ENCODE results near the gene SEPTIN10. TPM values are rescaled to one million over a fixed set of nuclear protein-coding genes. Genes with fewer than 3 reads are reported as not detected.
"Not testable (repeated sequence)": the region's sequence is repeated elsewhere in the genome, so short reads cannot be mapped to it uniquely, and the experiment has no call there.

Gene SEPTIN10
- total and polyA plus RNA-seq, 4 donors = 30.2 to 117 (median 48.3) TPM

DNA sequence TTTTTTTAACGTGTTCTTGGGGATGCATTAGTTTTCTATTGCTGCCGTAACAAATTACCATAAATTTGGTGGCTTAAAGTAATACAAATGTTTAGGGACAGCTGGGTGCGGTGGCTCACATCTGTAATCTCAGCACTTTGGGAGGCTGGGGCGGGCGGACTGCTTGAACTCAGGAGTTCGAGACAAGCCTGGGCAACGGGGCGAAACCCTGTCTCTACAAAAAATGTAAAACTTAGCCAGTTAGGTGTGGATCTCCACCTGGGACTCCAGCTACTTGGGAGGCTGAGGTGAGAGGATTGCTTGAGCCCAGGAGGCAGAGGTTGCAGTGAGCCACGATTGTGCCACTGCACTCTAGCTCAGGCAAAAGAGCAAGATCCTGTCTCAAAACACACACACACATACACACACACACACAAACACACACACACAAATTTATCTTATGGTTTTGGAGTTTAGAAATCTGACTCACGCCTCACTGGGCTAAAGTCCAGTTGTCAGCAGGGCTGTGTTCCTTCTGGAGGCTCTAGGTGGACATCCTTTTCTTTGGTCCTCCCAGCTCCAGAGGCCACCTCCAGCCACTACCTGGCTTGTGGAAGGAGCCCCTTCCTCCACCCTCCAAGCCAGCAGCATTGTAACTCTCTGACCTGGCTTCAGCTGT, 76.1 kb downstream of the SEPTIN10 start:
- H3K9me3 ChIP-seq (ENCODE audit: control insufficient read depth in 4 of 4, insufficient read depth in 3 of 4, low read length in 3 of 4) = no peaks in the 10 kb centered on the region

DNA sequence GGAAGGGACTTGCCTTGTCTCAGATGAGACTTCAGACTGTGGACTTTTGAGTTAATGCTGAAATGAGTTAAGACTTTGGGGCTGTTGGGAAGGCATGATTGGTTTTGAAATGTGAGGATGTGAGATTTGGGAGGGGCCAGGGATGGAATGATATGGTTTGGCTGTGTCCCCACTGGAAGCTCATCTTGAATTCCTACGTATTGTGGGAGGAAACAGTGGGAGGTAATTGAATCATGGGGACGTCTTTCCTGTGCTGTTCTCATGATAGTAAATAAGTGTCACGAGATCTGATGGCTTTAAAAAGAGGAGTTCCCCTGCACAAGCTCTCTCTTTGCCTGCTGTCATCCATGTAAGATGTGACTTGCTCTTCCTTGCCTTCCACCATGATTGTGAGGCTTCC, 77.2 kb downstream of the SEPTIN10 start:
- H3K27me3 ChIP-seq (ENCODE audit: control insufficient read depth in 3 of 3, insufficient read depth in 3 of 3, low read length in 2 of 3); H3K9ac ChIP-seq (ENCODE audit: insufficient read depth in 1 of 2, low read length in 2 of 2); H3K27ac ChIP-seq (ENCODE audit: low read depth in 1 of 2, low read length in 1 of 2); H3K9me3 ChIP-seq (ENCODE audit: control insufficient read depth in 4 of 4, insufficient read depth in 3 of 4, low read length in 3 of 4); H3K4me1 ChIP-seq (ENCODE audit: control insufficient read depth in 5 of 5, insufficient read depth in 5 of 5, low read length in 5 of 5); H3K36me3 ChIP-seq (ENCODE audit: control insufficient read depth in 4 of 4, insufficient read depth in 4 of 4, low read length in 4 of 4); H3K4me3 ChIP-seq; ATAC-seq (ENCODE audit: insufficient read depth, low FRiP score); DNase-seq: not testable (repeated sequence)
- WGBS, 2 donors = 55 to 70% methylated on average over 3 of the region's 3 CpGs

More for the DNA sequence above, 76.1 kb downstream of the SEPTIN10 start:
- WGBS, 2 donors = 90 to 91% methylated on average over 10 of the region's 10 CpGs
- no peak for TF ChIP-seq CTCF (IDR thresholded peaks at IDR 0.05; ENCODE audit: control extremely low read depth, extremely low read depth)
- peaks cover 0 to 2% (median 0%) of the 10 kb centered on the region in 5 donors for H3K4me1 ChIP-seq (ENCODE audit: control insufficient read depth in 5 of 5, insufficient read depth in 5 of 5, low read length in 5 of 5)
- no peak for ATAC-seq (ENCODE audit: insufficient read depth, low FRiP score)
- DNase-seq = no peak
- H3K9ac ChIP-seq (ENCODE audit: insufficient read depth in 1 of 2, low read length in 2 of 2) = no peak overlapping the region
- no peak overlapping the region for H3K27ac ChIP-seq (ENCODE audit: low read depth in 1 of 2, low read length in 1 of 2)
- peaks cover 0 to 4% (median 1%) of the 10 kb centered on the region in 4 donors for H3K36me3 ChIP-seq (ENCODE audit: control insufficient read depth in 4 of 4, insufficient read depth in 4 of 4, low read length in 4 of 4)
- no peak overlapping the region for H3K4me3 ChIP-seq
- H3K27me3 ChIP-seq (ENCODE audit: control insufficient read depth in 3 of 3, insufficient read depth in 3 of 3, low read length in 2 of 3) = no peaks in the 10 kb centered on the region

- TF ChIP-seq CTCF (IDR thresholded peaks at IDR 0.05; ENCODE audit: control extremely low read depth, extremely low read depth) = no peak
- DNase-seq (peak; percentile 37 to 45 (median 44)), ATAC-seq (ENCODE audit: insufficient read depth, low FRiP score) (no peak)
- Histone ChIP-seq H3K27ac (ENCODE audit: low read depth in 1 of 2, low read length in 1 of 2) (no peak overlapping the region), H3K27me3 (ENCODE audit: control insufficient read depth in 3 of 3, insufficient read depth in 3 of 3, low read length in 2 of 3) (no peaks in the 10 kb centered on the region), H3K9ac (ENCODE audit: insufficient read depth in 1 of 2, low read length in 2 of 2) (no peak overlapping the region), H3K4me3 (no peak overlapping the region), H3K4me1 (ENCODE audit: control insufficient read depth in 5 of 5, insufficient read depth in 5 of 5, low read length in 5 of 5) (peaks cover 0 to 7% (median 0%) of the 10 kb centered on the region in 5 donors), H3K36me3 (ENCODE audit: control insufficient read depth in 4 of 4, insufficient read depth in 4 of 4, low read length in 4 of 4) (no peaks in the 10 kb centered on the region), H3K9me3 (ENCODE audit: control insufficient read depth in 4 of 4, insufficient read depth in 3 of 4, low read length in 3 of 4) (no peaks in the 10 kb centered on the region)
- 71 to 88% methylated on average over 6 of the region's 6 CpGs for WGBS, 2 donors
Measured at GRCh38 chr2:109535217-109535946, 78.4 kb downstream of the SEPTIN10 start.

GRCh38 chr2:109533823-109534222, 79.9 kb downstream of the SEPTIN10 start:
- H3K27me3 ChIP-seq (ENCODE audit: control insufficient read depth in 3 of 3, insufficient read depth in 3 of 3, low read length in 2 of 3) = no peaks in the 10 kb centered on the region
- no peak overlapping the region for H3K27ac ChIP-seq (ENCODE audit: low read depth in 1 of 2, low read length in 1 of 2)
- ATAC-seq (ENCODE audit: insufficient read depth, low FRiP score) = no peak
- peaks cover 0 to 12% (median 0%) of the 10 kb centered on the region in 5 donors for H3K4me1 ChIP-seq (ENCODE audit: control insufficient read depth in 5 of 5, insufficient read depth in 5 of 5, low read length in 5 of 5)
- H3K9me3 ChIP-seq (ENCODE audit: control insufficient read depth in 4 of 4, insufficient read depth in 3 of 4, low read length in 3 of 4) = no peaks in the 10 kb centered on the region
- 83 to 91% methylated on average over 7 of the region's 7 CpGs for WGBS, 2 donors
- TF ChIP-seq CTCF (IDR thresholded peaks at IDR 0.05; ENCODE audit: control extremely low read depth, extremely low read depth) = no peak
- H3K9ac ChIP-seq (ENCODE audit: insufficient read depth in 1 of 2, low read length in 2 of 2) = no peak overlapping the region
- DNase-seq = no peak
- H3K4me3 ChIP-seq = no peak overlapping the region
- no peaks in the 10 kb centered on the region for H3K36me3 ChIP-seq (ENCODE audit: control insufficient read depth in 4 of 4, insufficient read depth in 4 of 4, low read length in 4 of 4)

Measured in lung (tissue), 12 donors.